KMS-11 (cell line): ENCODE measurements around the gene SYT13.

Source experiments
- H2AFZ ChIP-seq: fragments of 200-600 bp; sonication (generic); 2 replicates; pipeline ENCODE4 v1.6.1; 2016; ENCODE audit warnings: antibody characterized with exemption, mixed run types, low read depth
- H3K27ac ChIP-seq: fragments of 200-600 bp; sonication (generic); 2 replicates; pipeline ENCODE4 v1.6.1; 2016; ENCODE audit warnings: mild to moderate bottlenecking, mixed run types
- H3K27me3 ChIP-seq: fragments of 200-600 bp; sonication (generic); 2 replicates; pipeline ENCODE4 v1.6.1; 2017; ENCODE audit warnings: mild to moderate bottlenecking, low read depth, mixed run types, moderate library complexity; ENCODE audit not compliant: insufficient read depth
- H3K36me3 ChIP-seq: fragments of 200-600 bp; sonication (generic); 2 replicates; pipeline ENCODE4 v1.6.1; 2017; ENCODE audit warnings: mild to moderate bottlenecking, mixed run types; ENCODE audit not compliant: insufficient read depth
- H3K4me1 ChIP-seq: fragments of 200-600 bp; sonication (generic); 2 replicates; pipeline ENCODE4 v1.6.1; 2016; ENCODE audit warnings: mild to moderate bottlenecking, low read depth, mixed run types; ENCODE audit not compliant: poor library complexity, severe bottlenecking
- H3K4me2 ChIP-seq: fragments of 200-600 bp; sonication (generic); 2 replicates; pipeline ENCODE4 v1.7.0; 2016; ENCODE audit warnings: mild to moderate bottlenecking, mixed run types
- H3K4me3 ChIP-seq: fragments of 200-600 bp; sonication (generic); IDR thresholded peaks from 2 replicates; pipeline ENCODE4 v1.6.1; 2017; ENCODE audit warnings: low read depth, low read length, mixed read lengths; ENCODE audit not compliant: insufficient read depth
- H3K79me2 ChIP-seq: fragments of 200-600 bp; sonication (generic); 2 replicates; pipeline ENCODE4 v1.6.1; 2016; ENCODE audit warnings: low read depth, mixed run types; ENCODE audit not compliant: insufficient read depth
- H3K9ac ChIP-seq: fragments of 200-600 bp; sonication (generic); 2 replicates; pipeline ENCODE4 v1.6.1; 2016; ENCODE audit warnings: mild to moderate bottlenecking, mixed run types
- H4K20me1 ChIP-seq: fragments of 200-600 bp; sonication (generic); 2 replicates; pipeline ENCODE4 v1.6.1; 2016; ENCODE audit warnings: mild to moderate bottlenecking, mixed run types; ENCODE audit not compliant: insufficient read depth
- CTCF ChIP-seq: fragments of 200-600 bp; sonication (generic); conservative IDR thresholded peaks from 2 replicates; pipeline ENCODE4 v1.6.1; 2017; ENCODE audit warnings: low read depth, mild to moderate bottlenecking, antibody characterized with exemption, low read length, moderate library complexity, mixed read lengths

SYT13 gene

DNA sequence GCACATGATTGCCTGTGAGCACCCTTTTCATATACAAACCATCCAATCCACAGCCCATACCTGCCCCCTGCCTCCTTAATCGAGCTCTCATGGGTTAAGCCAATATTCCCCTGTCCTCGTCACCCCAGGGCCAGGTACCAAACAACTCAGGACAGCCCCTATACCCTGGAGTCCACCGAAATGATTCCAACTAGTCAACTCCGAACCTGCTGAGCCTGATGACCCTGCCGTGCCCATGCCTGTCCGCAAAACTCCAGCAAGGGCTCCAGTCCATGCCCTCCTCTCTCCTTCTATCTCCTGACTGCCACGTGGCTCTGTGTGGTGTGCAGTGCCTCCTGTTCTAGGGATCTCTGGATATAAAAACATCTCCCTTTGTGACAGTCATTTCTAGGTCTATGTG, 35.5 kb upstream of the SYT13 start:
- TF ChIP-seq CTCF = no peak
- Histone ChIP-seq H3K9ac (no peak overlapping the region), H3K27ac (no peak overlapping the region), H3K4me1 (no peaks in the 10 kb centered on the region), H3K27me3 (no peaks in the 10 kb centered on the region), H3K79me2 (no peaks in the 10 kb centered on the region), H3K4me2 (no peak overlapping the region), H3K4me3 (no peak overlapping the region), H2AFZ (no peak overlapping the region), H4K20me1 (no peaks in the 10 kb centered on the region), H3K36me3 (no peaks in the 10 kb centered on the region)

GRCh38 chr11:45321031-45321595, 35.0 kb upstream of the SYT13 start:
- Histone ChIP-seq H3K4me1 (no peaks in the 10 kb centered on the region), H2AFZ (no peak overlapping the region), H3K4me3 (no peak overlapping the region)

GRCh38 chr11:45320371-45320770, 34.2 kb upstream of the SYT13 start:
- no peak overlapping the region for H3K4me2 ChIP-seq
- no peaks in the 10 kb centered on the region for H3K36me3 ChIP-seq
- H3K27ac ChIP-seq = no peak overlapping the region
- H4K20me1 ChIP-seq = no peaks in the 10 kb centered on the region
- no peaks in the 10 kb centered on the region for H3K4me1 ChIP-seq
- TF ChIP-seq CTCF = no peak
- H3K9ac ChIP-seq = no peak overlapping the region
- H3K4me3 ChIP-seq = no peak overlapping the region
- no peak overlapping the region for H2AFZ ChIP-seq
- H3K27me3 ChIP-seq = no peaks in the 10 kb centered on the region
- H3K79me2 ChIP-seq = no peaks in the 10 kb centered on the region

More at GRCh38 chr11:45321031-45321595, 35.0 kb upstream of the SYT13 start:
- TF ChIP-seq CTCF = no peak
- no peaks in the 10 kb centered on the region for H3K36me3 ChIP-seq
- no peak overlapping the region for H3K27ac ChIP-seq
- H4K20me1 ChIP-seq = no peaks in the 10 kb centered on the region
- H3K9ac ChIP-seq = no peak overlapping the region
- no peaks in the 10 kb centered on the region for H3K79me2 ChIP-seq
- H3K4me2 ChIP-seq = no peak overlapping the region
- H3K27me3 ChIP-seq = no peaks in the 10 kb centered on the region

- Histone ChIP-seq H3K9ac (no peak overlapping the region), H3K4me1 (no peaks in the 10 kb centered on the region), H3K4me2 (no peak overlapping the region), H3K36me3 (no peaks in the 10 kb centered on the region), H3K27ac (no peak overlapping the region), H4K20me1 (no peaks in the 10 kb centered on the region), H3K79me2 (no peaks in the 10 kb centered on the region), H3K4me3 (no peak overlapping the region), H2AFZ (no peak overlapping the region), H3K27me3 (no peaks in the 10 kb centered on the region)
- TF ChIP-seq CTCF = no peak
Measured at GRCh38 chr11:45319077-45319476, 32.9 kb upstream of the SYT13 start.
